Skeletal muscle satellite cell (primary cell): ENCODE measurements around the gene GABARAPL1.

Source experiments
- H3K27me3 ChIP-seq: 2 replicates; pipeline ENCODE4 v1.7.0; 2013; ENCODE audit warnings: low read length; ENCODE audit not compliant: control insufficient read depth, insufficient read depth
- H3K36me3 ChIP-seq: 2 replicates; pipeline ENCODE4 v1.7.0; 2013; ENCODE audit warnings: mild to moderate bottlenecking, control low read depth, low read length; ENCODE audit not compliant: insufficient read depth
- H3K4me1 ChIP-seq: 2 replicates; pipeline ENCODE4 v1.7.0; 2013; ENCODE audit warnings: low read length; ENCODE audit not compliant: control insufficient read depth, insufficient read depth
- H3K4me2 ChIP-seq: 2 replicates; pipeline ENCODE4 v1.7.0; 2013; ENCODE audit warnings: mild to moderate bottlenecking, low read length
- H3K4me3 ChIP-seq: 2 replicates; pipeline ENCODE4 v1.7.0; 2013; ENCODE audit warnings: low read length
- H3K9ac ChIP-seq: 2 replicates; pipeline ENCODE4 v1.7.0; 2013; ENCODE audit warnings: mild to moderate bottlenecking, low read depth, low read length, moderate library complexity
- H3K9me3 ChIP-seq: replicated peaks from 2 replicates; pipeline ENCODE4 v1.7.0; 2013; ENCODE audit warnings: mild to moderate bottlenecking, control low read depth, low read length

The GABARAPL1 gene

GRCh38 chr12:10238526-10238925, 25.8 kb downstream of the GABARAPL1 start:
- no peak overlapping the region for H3K4me3 ChIP-seq
- no peak overlapping the region for H3K4me2 ChIP-seq
- no peaks in the 10 kb centered on the region for H3K36me3 ChIP-seq

DNA sequence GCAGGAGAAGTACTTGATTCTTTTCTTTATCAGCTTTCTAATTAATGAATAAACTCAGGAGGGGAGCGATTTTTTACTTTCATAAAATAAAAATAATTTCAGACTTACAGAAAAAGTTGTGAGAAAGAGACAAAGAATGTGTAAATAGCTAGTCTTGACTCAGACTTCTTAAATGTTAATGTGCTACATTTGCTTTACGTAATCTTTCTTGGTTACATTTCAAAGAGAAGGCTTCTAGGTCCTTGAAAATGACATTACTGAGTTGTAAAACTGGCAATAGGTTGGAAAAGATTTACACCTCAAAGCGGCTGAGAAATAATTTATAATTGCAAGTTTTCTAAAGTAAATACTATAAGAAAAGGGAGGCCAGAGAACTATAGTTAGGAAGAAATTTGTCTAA, 28.6 kb downstream of the GABARAPL1 start:
- Histone ChIP-seq H3K9ac (no peak overlapping the region), H3K4me2 (no peak overlapping the region), H3K4me3 (no peak overlapping the region), H3K36me3 (no peaks in the 10 kb centered on the region), H3K9me3 (no peaks in the 10 kb centered on the region), H3K4me1 (no peaks in the 10 kb centered on the region), H3K27me3 (no peaks in the 10 kb centered on the region)

More at GRCh38 chr12:10238526-10238925, 25.8 kb downstream of the GABARAPL1 start:
- Histone ChIP-seq H3K4me1 (no peaks in the 10 kb centered on the region), H3K9ac (no peak overlapping the region), H3K27me3 (no peaks in the 10 kb centered on the region), H3K9me3 (peaks cover 2% of the 10 kb centered on the region)

DNA sequence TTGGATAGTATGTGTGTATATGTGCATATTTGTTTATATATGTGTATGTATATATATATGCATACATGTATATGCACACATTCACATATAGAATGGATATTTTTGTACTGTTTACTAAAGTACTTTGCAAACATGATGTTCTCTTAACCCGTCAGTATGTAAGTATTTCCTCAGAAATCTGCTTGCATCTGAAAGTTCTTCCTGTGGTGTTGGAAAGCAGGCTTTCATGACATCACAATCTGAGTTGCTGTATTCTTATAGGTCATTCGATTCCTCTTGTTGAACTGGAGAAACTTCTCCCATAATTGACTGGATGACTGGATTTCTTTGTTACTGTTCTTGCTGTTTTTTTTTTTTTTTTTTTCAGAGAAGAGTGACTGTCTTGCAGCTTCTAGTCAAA, 29.1 kb downstream of the GABARAPL1 start:
- H3K4me2 ChIP-seq: no peak overlapping the region
- no peaks in the 10 kb centered on the region for H3K4me1 ChIP-seq
- H3K27me3 ChIP-seq: no peaks in the 10 kb centered on the region
- H3K9ac ChIP-seq: no peak overlapping the region
- no peak overlapping the region for H3K4me3 ChIP-seq
- H3K36me3 ChIP-seq: no peaks in the 10 kb centered on the region
- H3K9me3 ChIP-seq: no peaks in the 10 kb centered on the region

DNA sequence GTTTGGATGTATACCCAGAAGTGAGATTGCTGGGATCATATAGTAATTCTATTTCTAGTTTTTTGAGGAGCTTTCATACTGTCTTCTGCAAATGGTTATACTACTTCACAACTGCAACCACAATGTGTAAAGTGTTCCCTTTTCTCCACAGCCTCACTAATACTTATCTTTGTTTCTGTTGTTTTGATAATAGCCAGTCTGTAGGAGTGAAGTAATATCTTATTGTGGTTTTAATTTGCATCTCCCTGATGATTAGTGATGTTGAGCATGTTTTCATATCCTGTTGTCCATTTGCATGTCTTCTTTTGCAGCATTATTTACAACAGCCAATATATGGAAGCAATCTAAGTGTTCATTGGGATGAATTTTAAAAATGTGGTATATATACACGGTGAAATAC, 29.9 kb downstream of the GABARAPL1 start:
- H3K4me2 ChIP-seq: no peak overlapping the region
- no peaks in the 10 kb centered on the region for H3K4me1 ChIP-seq
- no peaks in the 10 kb centered on the region for H3K36me3 ChIP-seq
- H3K4me3 ChIP-seq: no peak overlapping the region
- H3K9ac ChIP-seq: no peak overlapping the region
- no peaks in the 10 kb centered on the region for H3K9me3 ChIP-seq
- H3K27me3 ChIP-seq: no peaks in the 10 kb centered on the region

DNA sequence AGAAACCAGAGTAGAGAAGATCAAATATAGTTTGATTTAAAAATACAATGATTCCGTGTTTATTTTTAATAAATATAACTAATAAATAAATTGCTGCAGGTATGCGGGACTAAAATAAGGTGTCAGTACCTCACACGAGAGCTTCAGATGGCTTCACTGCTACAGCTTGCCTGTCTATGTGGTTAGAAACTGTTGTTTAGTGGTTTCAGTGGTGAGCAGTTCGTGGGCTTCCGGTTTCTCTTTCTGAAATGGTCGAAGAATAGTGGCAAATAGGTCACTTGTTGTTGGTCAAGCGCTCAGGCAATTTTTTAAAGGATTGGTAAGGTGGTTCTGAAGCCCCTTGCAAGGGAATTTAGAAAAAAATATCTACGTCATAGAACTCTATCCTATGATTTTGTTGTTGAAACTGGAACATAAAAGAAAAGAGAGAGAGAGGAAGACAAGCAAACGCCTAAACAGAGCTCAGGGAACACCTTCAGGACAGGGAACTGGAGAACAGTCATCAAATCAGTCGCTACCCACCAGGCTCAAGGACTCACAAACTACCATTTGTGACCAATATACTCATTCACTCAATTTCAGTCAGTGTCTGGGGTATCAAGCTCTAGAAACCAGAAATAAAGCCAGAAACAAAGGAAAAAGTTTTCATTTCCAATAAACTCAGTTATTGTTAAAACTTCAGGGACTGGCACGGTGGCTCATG, 31.3 kb downstream of the GABARAPL1 start:
- no peaks in the 10 kb centered on the region for H3K27me3 ChIP-seq
- no peaks in the 10 kb centered on the region for H3K36me3 ChIP-seq
- no peak overlapping the region for H3K4me2 ChIP-seq
- no peak overlapping the region for H3K9ac ChIP-seq
- no peaks in the 10 kb centered on the region for H3K4me1 ChIP-seq
- H3K4me3 ChIP-seq: no peak overlapping the region
- no peaks in the 10 kb centered on the region for H3K9me3 ChIP-seq

DNA sequence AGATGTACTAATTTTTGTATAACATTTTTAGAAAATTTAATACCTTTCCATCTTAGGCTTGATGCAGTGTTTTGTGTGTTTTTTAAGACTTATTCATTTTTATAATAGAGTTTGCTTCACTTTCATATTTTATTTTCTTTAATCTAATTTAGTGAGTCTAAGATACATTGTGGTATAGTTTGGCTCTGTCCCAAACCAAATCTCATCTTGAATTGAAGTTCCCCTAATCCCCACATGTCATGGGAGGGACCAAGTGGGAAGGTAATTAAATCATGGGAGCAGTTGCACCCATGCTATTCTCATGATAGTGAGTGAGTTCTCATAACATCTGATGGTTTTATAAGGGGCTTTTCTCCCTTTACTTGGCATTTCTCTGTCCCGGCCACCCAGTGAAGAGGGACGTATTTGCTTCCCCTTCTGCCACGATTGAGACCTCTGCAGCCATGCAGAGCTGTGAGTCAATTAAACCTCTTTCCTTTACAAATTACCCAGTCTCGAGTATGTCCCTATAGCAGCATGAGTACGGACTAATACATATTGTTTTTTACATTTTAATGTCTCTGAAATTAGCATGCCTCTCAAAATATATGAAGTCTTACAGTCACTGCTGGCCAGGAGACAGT, 34.9 kb downstream of the GABARAPL1 start:
- Histone ChIP-seq H3K9me3 (no peaks in the 10 kb centered on the region), H3K4me1 (no peaks in the 10 kb centered on the region), H3K27me3 (no peaks in the 10 kb centered on the region), H3K9ac (no peak overlapping the region), H3K36me3 (no peaks in the 10 kb centered on the region), H3K4me3 (no peak overlapping the region), H3K4me2 (no peak overlapping the region)

- no peak overlapping the region for H3K9ac ChIP-seq
- H3K4me2 ChIP-seq: no peak overlapping the region
- H3K27me3 ChIP-seq: no peaks in the 10 kb centered on the region
- H3K36me3 ChIP-seq: no peaks in the 10 kb centered on the region
- no peak overlapping the region for H3K4me3 ChIP-seq
- H3K9me3 ChIP-seq: no peaks in the 10 kb centered on the region
- H3K4me1 ChIP-seq: no peaks in the 10 kb centered on the region
Observed at GRCh38 chr12:10249690-10250455, 37.2 kb downstream of the GABARAPL1 start.

DNA sequence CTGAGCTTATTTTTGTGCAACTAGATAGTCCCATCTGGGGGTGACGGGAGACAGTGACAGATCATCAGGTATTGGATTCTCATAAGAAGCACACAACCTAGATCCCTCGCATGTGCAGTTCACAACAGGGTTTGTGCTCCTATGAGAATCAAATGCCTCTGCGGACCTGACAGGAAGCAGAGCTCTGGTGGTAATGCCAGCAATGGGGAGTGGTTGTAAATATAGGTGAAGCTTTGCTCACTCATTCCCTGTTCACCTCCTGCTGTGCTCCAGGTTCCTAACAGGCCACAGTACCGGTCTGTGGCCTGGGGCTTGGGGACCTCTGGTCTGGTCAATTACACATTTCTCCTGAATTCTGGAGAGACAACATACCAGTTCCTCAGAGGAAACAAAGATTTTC, 39.0 kb downstream of the GABARAPL1 start:
- Histone ChIP-seq H3K36me3 (no peaks in the 10 kb centered on the region), H3K9ac (no peak overlapping the region), H3K9me3 (no peaks in the 10 kb centered on the region), H3K27me3 (no peaks in the 10 kb centered on the region), H3K4me3 (no peak overlapping the region), H3K4me2 (no peak overlapping the region), H3K4me1 (no peaks in the 10 kb centered on the region)

- no peaks in the 10 kb centered on the region for H3K9me3 ChIP-seq
- H3K4me3 ChIP-seq: no peak overlapping the region
- no peaks in the 10 kb centered on the region for H3K4me1 ChIP-seq
- H3K9ac ChIP-seq: no peak overlapping the region
- H3K27me3 ChIP-seq: no peaks in the 10 kb centered on the region
- no peak overlapping the region for H3K4me2 ChIP-seq
- no peaks in the 10 kb centered on the region for H3K36me3 ChIP-seq
Observed at GRCh38 chr12:10252201-10252600, 39.5 kb downstream of the GABARAPL1 start.

GRCh38 chr12:10256064-10256463, 43.4 kb downstream of the GABARAPL1 start:
- Histone ChIP-seq H3K4me3 (no peak overlapping the region), H3K36me3 (no peaks in the 10 kb centered on the region), H3K27me3 (no peaks in the 10 kb centered on the region), H3K4me1 (no peaks in the 10 kb centered on the region), H3K9me3 (no peaks in the 10 kb centered on the region), H3K9ac (no peak overlapping the region), H3K4me2 (no peak overlapping the region)

DNA sequence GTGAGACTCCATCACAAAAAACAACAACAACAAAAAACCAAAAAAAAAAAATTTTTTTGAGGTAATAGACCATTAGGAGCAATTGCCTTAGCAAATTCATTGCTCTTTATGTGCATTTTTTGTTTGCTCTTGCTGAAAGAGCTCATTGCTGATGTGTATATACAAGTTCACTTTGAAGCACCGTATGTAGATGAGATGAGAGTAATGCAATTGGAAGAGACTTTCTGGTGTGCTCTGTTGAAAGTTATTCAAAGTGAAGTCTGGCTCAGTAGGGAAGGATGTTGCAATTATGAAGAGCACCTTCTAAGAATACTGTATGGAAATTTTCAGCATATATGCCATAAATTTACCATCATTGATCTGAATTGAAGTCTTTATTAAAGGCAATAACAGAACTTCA, 48.2 kb downstream of the GABARAPL1 start:
- no peaks in the 10 kb centered on the region for H3K36me3 ChIP-seq
- no peak overlapping the region for H3K4me2 ChIP-seq
- H3K9me3 ChIP-seq: no peaks in the 10 kb centered on the region
- no peaks in the 10 kb centered on the region for H3K4me1 ChIP-seq
- no peaks in the 10 kb centered on the region for H3K27me3 ChIP-seq
- no peak overlapping the region for H3K4me3 ChIP-seq
- H3K9ac ChIP-seq: no peak overlapping the region
